Subcutaneous abdominal adipose tissue (tissue), 5 donors: ENCODE measurements around the gene CCDC78.
"Not testable (repeated sequence)": the region's sequence is repeated elsewhere in the genome, so short reads cannot be mapped to it uniquely, and the experiment has no call there.

ENCODE experiments used
- H3K27ac ChIP-seq: one replicate; pipeline ENCODE4 v1.7.0; 2013; ENCODE audit warnings: low read depth, mild to moderate bottlenecking, inconsistent platforms, low read length, moderate library complexity
- H3K27me3 ChIP-seq, 5 donors: one replicate each; pipeline ENCODE4 v1.7.0; 2013; ENCODE audit warnings: low read length in 5 of 5, inconsistent platforms in 1 of 5; ENCODE audit not compliant: control insufficient read depth in 5 of 5, insufficient read depth in 4 of 5
- H3K36me3 ChIP-seq, 5 donors: one replicate each; pipeline ENCODE4 v1.7.0; 2013; ENCODE audit warnings: low read length in 5 of 5; ENCODE audit not compliant: control insufficient read depth in 5 of 5, insufficient read depth in 5 of 5
- H3K4me1 ChIP-seq, 5 donors: one replicate each; pipeline ENCODE4 v1.7.0; 2013; ENCODE audit warnings: low read length in 5 of 5, mild to moderate bottlenecking in 3 of 5, moderate library complexity in 1 of 5; ENCODE audit not compliant: control insufficient read depth in 5 of 5, insufficient read depth in 5 of 5
- H3K4me3 ChIP-seq, 5 donors: one replicate each; pipeline ENCODE4 v1.7.0; 2013; ENCODE audit warnings: low read length in 5 of 5, low read depth in 1 of 5
- H3K9ac ChIP-seq, 5 donors: one replicate each; pipeline ENCODE4 v1.7.0; 2013; ENCODE audit warnings: low read length in 5 of 5, mild to moderate bottlenecking in 4 of 5, moderate library complexity in 3 of 5
- H3K9me3 ChIP-seq, 5 donors: one replicate each; pipeline ENCODE4 v1.7.0; 2013; ENCODE audit warnings: low read length in 5 of 5; ENCODE audit not compliant: control insufficient read depth in 5 of 5
- donor health status: healthy.
- donor health status: healthy.
- donor health status: healthy.
- donor health status: healthy.
- donor health status: healthy.

Gene CCDC78

DNA sequence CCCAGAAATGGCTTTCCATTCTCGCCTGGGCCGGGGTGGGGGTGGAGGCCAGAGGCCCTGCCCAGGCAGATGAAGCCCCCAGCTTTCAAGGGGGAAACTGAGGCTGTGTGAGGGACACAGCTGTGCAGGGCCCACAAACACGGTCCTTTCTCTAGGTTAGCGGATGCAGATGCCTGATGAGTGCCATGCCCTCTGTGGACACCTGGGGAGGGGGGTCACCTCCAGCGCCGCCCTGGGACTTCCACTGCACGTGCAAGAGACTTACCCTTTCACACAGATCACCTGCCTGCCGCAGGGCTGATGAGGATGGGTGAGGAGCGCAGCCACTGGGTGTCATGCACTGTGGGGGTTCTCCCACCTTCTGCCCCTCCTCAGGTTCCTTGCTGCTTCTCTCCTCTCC lies 7.9 kb downstream of the CCDC78 start:
- no peaks in the 10 kb centered on the region for H3K9me3 ChIP-seq
- peaks cover 0 to 53% (median 38%) of the 10 kb centered on the region in 5 donors for H3K4me1 ChIP-seq
- no peak overlapping the region for H3K4me3 ChIP-seq
- peaks cover 4 to 12% (median 5%) of the 10 kb centered on the region in 5 donors for H3K27me3 ChIP-seq
- no peak overlapping the region for H3K9ac ChIP-seq
- H3K27ac ChIP-seq: no peak overlapping the region
- no peaks in the 10 kb centered on the region for H3K36me3 ChIP-seq

DNA sequence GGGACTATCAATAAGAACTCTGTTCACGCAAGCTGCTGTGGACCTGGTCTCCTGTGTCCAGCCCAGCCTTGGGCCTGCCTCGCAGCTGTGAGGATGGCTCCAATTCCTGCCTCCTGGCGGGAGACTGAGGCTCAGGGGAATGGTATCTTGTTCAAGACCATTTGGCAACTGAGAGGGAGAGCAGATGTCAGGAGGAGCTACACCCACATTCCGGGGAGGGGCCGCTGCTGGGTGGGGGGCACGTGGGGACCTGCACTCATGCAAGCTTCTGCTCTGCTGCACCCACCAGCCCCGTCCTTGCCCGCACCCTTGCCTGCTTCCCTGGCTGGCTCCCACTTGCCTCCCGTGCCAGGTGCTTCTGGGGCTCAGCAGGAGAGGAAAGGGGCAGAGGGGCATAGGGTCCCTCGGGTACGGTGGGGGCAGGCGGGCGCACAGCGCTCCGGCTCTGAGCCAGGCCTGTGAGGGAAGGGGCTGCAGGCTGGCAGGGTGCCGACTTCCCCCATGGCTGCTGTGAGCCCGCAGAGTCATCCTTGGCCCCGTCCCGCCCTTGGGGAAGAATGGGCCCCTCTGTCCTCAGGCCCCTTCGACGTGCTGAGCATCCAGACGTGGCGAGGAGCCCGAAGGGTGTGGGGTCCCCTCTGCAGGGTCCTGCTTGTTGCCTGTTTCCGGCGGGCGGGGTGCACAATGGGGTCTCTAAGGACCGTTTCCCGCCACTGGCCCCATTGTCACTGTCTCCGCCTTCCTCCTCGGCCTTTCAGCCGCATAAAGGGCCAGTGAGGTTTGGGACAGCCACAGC lies 8.6 kb downstream of the CCDC78 start:
- H3K9ac ChIP-seq: no peak overlapping the region
- no peak overlapping the region for H3K27ac ChIP-seq
- no peaks in the 10 kb centered on the region for H3K9me3 ChIP-seq
- H3K4me3 ChIP-seq: no peak overlapping the region
- H3K36me3 ChIP-seq: no peaks in the 10 kb centered on the region
- peaks cover 4 to 12% (median 5%) of the 10 kb centered on the region in 5 donors for H3K27me3 ChIP-seq
- peaks cover 0 to 53% (median 38%) of the 10 kb centered on the region in 5 donors for H3K4me1 ChIP-seq

DNA sequence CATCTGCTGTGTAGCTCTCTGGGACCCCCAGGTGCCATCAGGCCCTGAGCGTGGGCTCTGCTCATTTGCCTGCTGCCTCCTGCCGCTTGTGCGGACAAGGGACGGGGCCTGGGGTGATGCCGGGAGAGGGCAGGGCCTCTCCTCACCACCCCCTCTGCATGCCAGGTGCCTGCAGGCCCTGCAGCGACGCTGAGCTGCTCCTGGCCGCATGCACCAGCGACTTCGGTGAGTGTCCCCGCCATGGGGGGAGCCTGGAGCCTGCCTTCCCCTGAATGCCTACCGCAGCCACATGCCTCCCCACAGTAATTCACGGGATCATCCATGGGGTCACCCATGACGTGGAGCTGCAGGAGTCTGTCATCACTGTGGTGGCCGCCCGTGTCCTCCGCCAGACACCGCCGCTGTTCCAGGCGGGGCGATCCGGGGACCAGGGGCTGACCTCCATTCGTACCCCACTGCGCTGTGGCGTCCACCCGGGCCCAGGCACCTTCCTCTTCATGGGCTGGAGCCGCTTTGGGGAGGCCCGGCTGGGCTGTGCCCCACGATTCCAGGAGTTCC lies 9.4 kb downstream of the CCDC78 start:
- no peak overlapping the region for H3K4me3 ChIP-seq
- no peak overlapping the region for H3K27ac ChIP-seq
- peaks cover 4 to 12% (median 5%) of the 10 kb centered on the region in 5 donors for H3K27me3 ChIP-seq
- no peaks in the 10 kb centered on the region for H3K9me3 ChIP-seq
- peaks cover 0 to 48% (median 35%) of the 10 kb centered on the region in 5 donors for H3K4me1 ChIP-seq
- H3K9ac ChIP-seq: no peak overlapping the region
- no peaks in the 10 kb centered on the region for H3K36me3 ChIP-seq

DNA sequence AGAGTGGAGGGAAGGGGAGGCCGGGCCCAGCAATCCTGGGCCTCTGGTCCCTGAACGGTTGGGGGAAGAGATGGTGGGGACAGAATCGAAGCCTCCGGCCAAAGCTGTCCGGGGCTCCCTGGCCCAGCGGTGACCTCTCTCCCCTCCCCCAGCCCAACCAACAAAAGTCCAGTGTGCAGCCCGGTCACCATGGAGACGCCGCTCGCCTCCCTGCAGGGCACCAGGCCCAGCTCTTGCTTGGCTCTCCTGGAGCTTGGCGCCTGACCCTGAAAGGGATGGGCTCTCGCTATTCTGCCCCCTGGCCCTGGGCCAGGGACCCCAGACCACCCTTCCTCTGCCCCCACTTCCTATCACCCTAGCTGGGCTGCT lies 10.1 kb downstream of the CCDC78 start:
- Histone ChIP-seq H3K4me3 (peak overlapping the region in 3 of 5 donors; percentile 10 to 78 (median 68)), H3K9me3 (no peaks in the 10 kb centered on the region), H3K27me3 (peaks cover 6 to 16% (median 9%) of the 10 kb centered on the region in 5 donors), H3K36me3 (no peaks in the 10 kb centered on the region), H3K27ac (no peak overlapping the region), H3K4me1 (peaks cover 0 to 41% (median 29%) of the 10 kb centered on the region in 5 donors), H3K9ac (peak overlapping the region in 4 of 5 donors; percentile 10 to 59 (median 29))

DNA sequence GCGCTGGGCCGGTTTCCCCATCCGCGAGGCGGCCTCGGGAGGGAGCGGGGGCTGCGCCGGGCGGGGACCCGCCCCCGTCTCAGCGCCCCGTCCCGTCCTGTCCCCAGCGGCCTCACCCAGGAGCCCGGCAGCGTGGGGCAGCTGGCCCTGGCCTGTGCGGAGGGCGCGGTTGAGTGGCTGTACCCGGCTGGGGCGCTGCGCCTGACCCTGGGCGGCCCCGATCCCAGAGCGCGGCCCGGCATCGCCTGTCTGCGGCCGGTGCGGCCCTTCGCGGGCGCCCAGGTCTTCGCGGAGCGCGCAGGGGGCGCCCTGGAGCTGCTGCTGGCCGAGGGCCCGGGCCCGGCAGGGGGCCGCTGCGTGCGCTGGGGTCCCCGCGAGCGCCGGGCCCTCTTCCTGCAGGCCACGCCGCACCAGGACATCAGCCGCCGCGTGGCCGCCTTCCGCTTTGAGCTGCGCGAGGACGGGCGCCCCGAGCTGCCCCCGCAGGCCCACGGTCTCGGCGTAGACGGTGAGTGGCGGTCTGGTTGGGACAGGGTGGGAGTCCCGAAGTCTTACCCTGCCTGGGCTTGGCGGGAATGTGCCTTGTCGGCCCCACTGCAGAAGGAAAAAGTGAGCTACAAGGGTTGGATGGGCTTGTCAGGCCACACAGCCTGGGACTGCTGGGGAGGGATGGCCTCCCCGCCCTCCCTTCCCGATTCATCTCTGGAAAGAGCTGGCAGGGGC lies 10.6 kb downstream of the CCDC78 start:
- no peaks in the 10 kb centered on the region for H3K36me3 ChIP-seq
- H3K27ac ChIP-seq: no peak overlapping the region
- no peaks in the 10 kb centered on the region for H3K9me3 ChIP-seq
- H3K9ac ChIP-seq: peak overlapping the region in 3 of 5 donors; percentile 21 to 59 (median 56)
- peaks cover 11 to 22% (median 14%) of the 10 kb centered on the region in 5 donors for H3K27me3 ChIP-seq
- H3K4me1 ChIP-seq: peaks cover 0 to 36% (median 27%) of the 10 kb centered on the region in 5 donors
- H3K4me3 ChIP-seq: peak overlapping the region in 4 of 5 donors; percentile 56 to 78 (median 70)

DNA sequence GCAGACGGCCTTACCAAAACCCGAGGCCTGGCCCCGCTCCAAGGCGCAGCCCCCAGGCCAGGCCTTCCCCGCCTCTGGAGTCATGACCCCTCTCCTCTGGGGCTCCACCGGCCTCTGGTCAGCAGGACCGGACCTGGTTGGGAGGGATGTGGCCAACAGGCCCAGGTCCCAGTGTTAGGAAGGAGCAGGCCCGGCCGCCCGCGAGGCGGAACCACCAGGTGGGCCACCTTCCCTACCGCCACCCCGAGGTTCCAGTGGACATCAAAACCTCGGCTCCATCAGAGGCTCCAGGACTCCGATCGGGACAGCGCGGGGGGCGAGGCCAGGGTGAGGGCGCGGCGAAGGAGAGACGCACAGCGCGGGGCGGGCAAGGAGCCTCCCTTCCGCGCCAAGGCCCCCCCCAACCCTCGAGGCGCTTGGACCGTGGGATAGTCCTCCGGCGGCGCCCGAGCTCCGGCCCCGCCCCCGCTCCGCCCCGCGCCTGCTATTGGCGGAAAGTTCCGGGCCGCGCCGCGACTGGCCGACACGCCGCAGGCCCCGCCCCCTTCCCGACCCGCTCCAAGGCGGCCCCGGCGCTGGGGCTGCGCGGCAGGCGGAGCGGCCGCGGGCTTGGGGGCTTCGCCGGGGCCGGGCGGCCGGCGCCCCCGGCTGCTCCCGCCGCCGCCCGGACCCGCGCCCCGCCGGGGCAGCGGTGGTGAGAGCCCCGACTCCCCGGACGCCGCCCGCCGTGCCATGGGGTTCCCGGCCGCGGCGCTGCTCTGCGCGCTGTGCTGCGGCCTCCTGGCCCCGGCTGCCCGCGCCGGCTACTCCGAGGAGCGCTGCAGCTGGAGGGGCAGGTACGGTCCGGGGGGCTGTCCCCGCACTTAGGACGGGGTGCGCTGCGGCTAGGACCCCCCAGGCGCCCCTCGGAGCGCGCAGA lies 11.4 kb downstream of the CCDC78 start, which contains the start of gene METRN:
TSS of gene METRN (plus strand) at position 561 of the 919 bp plus-strand sequence. CDS start at position 733, 172 bp downstream.
- H3K4me3 ChIP-seq: peak within 1 kb of the TSS in 4 of 5 donors; percentile 56 to 78 (median 70)
- H3K27ac ChIP-seq: no peak within 1 kb of the TSS
- peak within 1 kb of the TSS in 3 of 5 donors; percentile 21 to 59 (median 56) for H3K9ac ChIP-seq
- no peaks in the 10 kb centered on the region for H3K36me3 ChIP-seq
- no peaks in the 10 kb centered on the region for H3K9me3 ChIP-seq
- H3K4me1 ChIP-seq: peaks cover 0 to 28% (median 19%) of the 10 kb centered on the region in 5 donors
- H3K27me3 ChIP-seq: peaks cover 18 to 28% (median 22%) of the 10 kb centered on the region in 5 donors

DNA sequence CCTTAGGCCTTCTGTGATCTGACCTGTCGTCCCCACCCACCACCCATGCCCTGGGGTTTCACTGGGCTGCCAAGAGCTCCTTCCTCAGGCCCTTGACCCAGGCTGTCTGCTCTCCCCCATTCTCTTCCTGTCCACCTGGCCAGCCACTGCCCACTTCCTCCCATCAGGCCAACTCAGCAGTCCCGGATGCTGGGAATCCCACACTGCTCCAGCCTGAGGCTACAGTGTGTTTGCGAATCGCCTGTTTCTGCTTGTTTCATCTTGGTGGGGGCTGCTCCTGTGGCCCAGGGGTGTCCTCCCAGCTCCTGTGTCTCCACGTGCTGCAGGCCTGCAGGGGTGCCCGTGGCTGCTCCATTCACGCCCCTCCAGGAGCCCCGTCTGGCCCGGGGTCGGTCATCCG lies 12.2 kb downstream of the CCDC78 start:
- H3K9ac ChIP-seq: no peak overlapping the region
- peaks cover 25 to 36% (median 30%) of the 10 kb centered on the region in 5 donors for H3K27me3 ChIP-seq
- H3K9me3 ChIP-seq: no peaks in the 10 kb centered on the region
- no peak overlapping the region for H3K27ac ChIP-seq
- H3K36me3 ChIP-seq: no peaks in the 10 kb centered on the region
- peaks cover 0 to 25% (median 17%) of the 10 kb centered on the region in 5 donors for H3K4me1 ChIP-seq
- no peak overlapping the region for H3K4me3 ChIP-seq

DNA sequence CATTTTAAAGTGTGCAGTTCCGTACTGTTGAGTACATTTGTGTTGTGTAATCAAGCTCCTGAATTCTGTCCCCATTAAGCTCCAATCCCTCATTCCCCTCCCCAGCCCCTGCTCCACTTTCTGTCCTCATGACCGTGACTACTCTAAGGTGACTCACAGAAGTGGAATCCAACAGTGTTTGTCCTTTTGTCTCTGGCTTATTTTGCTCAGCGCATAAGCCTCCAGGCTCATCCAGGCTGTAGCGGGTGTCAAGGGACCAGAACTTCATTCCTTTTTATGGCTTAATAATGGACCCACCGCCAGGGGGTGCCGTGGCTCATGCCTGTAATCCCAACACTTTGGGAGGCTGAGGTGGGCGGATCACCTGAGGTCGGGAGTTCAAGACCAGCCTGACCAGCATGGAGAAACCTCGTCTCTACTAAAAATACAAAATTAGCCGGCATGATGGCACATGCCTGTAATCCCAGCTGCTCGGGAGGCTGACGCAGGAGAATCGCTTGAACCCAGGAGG lies 13.4 kb downstream of the CCDC78 start:
- peaks cover 37 to 45% (median 43%) of the 10 kb centered on the region in 5 donors for H3K27me3 ChIP-seq

More for the DNA sequence above, 13.4 kb downstream of the CCDC78 start:
- not testable (repeated sequence) for H3K9ac ChIP-seq, H3K27ac ChIP-seq, H3K4me3 ChIP-seq, H3K9me3 ChIP-seq, H3K36me3 ChIP-seq
- H3K4me1 ChIP-seq: peaks cover 0 to 25% (median 17%) of the 10 kb centered on the region in 5 donors
